ENCODE data around the gene CLIP2.
"Not testable (repeated sequence)": the region's sequence is repeated elsewhere in the genome, so short reads cannot be mapped to it uniquely, and the experiment has no call there.

The CLIP2 gene

DNA sequence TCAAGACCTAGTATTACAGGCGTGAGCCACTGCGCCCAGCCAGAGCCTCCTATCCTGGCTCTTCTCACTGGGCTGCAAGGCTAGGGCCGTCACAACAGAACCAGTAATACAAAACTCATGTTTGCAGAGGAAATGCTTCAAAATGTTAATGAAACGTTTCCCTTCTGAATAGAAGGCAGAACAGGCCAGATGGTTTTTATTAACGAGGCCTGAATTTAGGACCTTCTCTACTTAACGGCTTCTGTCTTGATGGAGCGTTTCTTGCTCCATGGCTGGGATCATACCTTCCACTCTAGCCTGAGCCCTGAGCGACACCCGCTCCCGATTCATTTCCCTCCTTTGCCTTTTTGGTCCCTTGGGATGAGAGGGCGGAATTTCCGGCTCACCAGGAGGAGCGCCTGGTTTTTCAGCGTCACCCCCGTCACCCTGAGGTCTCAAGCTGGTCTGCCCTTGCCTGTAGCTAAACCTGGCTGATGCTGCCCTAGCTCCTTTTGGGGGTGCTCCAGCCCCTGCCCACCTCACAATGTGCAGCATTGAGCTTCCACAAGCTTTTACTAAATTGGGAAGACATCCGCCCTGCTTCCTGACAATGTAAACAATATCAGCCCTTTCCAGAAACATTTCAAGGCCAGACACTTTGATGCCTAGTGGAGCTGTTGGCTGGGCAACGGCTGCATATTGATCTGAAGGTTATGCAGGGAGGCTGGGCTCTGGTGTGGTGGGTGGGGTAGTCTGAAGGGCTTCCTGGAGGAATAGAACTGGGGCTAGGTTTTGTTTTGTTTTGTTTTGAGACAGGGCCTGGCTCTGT, 5.2 kb downstream of the CLIP2 start:
- no peak for DNase-seq (ENCODE audit: low read depth in 2 of 2, low spot score in 1 of 2)

DNA sequence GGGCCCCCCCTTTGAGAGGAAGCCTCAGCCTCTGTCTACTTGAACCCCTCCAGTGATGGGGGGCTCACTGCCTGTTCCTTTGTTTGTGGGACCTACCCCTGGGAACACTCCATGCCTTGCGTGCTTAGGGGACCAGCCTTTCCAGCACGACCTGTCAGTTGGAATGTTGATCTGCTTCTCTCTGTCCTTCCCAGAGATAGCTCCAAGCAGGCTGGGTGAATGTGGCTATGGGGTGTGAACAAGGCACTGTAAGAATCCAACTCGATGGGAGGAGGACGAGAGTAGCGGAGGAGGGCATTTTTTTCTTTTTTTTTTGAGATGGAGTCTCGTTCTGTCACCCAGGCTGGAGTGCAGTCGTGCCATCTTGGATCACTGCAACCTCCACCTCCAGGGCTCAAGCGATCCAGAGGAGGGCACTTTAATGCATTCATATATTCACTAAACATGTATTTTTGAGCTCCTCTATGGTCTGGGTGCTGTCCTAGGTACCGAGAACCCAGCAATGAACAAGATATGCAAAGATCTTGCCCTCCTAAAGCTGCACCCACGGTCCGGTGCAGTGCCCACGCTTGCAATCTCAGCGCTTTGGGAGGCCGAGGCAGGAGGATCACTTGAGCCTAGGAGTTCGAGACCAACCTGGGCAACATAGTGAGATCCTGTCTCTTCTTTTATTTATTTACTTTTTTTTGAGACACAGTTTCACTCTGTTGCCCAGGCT, 8.5 kb downstream of the CLIP2 start:
- DNase-seq (ENCODE audit: low read depth in 2 of 2, low spot score in 1 of 2) = no peak

- DNase-seq (ENCODE audit: low read depth in 2 of 2, low spot score in 1 of 2) = no peak
These were observed 10.2 kb downstream of the CLIP2 start for GRCh38 chr7:74299401-74299800.

GRCh38 chr7:74300926-74301325, 11.7 kb downstream of the CLIP2 start:
- DNase-seq (ENCODE audit: low read depth in 2 of 2, low spot score in 1 of 2) = no peak

DNA sequence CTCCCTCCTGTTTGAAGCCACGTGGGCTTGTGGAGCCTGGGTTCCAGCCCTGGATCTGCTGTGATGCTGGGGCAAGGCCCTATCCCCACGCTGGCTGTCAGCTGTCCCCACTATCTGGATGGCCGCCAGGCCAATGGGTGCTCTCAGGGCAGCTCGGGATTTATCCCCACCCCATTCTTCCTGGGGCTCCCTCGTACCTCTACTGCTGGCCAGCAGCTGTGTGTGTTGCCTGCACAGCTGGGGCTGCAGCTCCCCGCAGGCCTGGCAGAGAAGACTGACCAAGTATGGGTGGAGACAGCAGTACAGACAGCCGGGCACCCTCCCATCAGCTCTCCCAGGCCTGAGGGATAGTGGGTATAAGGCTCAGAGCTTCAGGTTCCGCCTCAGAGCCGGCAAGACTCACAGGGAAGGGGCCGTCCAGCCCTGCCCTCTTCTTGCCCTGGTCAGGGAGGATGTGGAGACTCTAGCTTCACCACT, 13.6 kb downstream of the CLIP2 start:
- no peak for DNase-seq (ENCODE audit: low read depth in 2 of 2, low spot score in 1 of 2)

- DNase-seq (ENCODE audit: low read depth in 2 of 2, low spot score in 1 of 2) = no peak
These were observed 15.3 kb downstream of the CLIP2 start for GRCh38 chr7:74304550-74304949.

DNA sequence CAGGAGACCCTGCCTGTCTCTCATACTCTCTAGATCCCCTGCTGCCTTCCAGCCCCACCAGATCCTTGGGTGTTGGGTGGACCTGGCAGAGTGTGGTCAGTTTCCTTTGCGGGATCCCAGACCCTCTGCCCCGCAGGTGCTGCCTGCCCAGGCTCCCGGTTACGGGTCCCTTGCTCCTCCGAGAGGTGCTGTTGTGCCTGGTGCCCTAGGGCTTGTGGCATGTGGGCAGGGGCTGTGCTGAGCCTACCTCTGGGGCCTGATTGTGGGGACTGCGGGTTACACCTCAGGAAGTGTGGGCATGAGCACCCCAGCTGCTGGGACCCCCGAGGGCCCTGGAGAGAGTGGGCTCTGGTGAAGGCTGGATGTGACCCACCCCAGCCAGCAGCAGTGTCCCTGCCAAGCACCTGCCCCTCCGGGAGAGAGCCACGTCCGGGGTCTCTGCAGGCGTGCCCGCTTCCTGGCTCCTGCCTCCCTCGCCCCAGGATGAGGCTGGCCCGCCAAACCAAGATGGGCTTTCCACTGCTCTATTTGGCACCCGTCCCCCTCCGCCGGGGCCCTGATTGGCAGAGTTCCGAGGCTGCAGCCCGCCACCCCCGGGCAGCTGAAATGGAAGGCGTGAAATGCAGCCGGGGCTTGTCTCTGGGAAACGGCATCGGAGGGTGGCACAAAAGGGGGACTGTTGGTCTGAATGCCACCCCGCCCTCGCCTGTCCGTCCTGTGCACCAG, 17.0 kb downstream of the CLIP2 start:
- no peak for DNase-seq (ENCODE audit: low read depth in 2 of 2, low spot score in 1 of 2)

DNA sequence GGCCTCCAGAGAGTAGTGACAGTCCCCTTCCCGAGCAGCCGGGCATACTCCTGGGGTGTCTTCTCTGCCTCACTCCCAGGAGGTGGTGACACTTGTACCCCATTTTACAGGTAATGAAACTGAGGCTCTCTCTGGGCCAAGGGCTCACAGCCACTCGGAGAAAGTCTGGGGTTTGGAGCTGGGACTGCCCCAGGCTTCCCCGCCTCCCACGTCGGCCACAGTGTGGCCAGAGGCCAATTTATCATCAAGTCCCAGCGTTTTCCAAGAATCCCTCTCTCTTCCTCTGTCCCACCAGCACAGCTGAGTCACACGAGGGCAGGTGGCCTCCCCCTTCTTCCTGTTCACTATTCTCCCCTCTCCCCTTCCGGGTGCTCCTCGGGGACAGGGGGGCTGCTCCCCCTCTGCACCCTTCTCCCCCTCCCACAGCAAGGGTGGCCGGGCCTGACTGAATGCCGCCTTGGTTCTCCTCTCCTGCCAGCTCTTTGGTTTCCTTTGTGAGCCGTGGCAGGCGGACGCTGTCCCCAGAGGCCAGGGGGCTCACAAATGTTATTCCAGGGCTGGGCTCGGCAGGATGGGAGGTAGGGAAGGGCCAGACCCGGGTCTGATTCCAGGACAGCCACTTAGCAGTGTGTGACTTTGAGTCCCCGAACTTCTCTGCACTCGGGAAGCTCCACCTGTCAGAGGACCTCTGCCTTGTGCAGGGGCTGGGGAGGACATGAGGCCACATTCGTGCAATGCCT, 17.7 kb downstream of the CLIP2 start:
- no peak for DNase-seq (ENCODE audit: low read depth in 2 of 2, low spot score in 1 of 2)

GRCh38 chr7:74307738-74308505, 18.7 kb downstream of the CLIP2 start:
- DNase-seq (ENCODE audit: low read depth in 2 of 2, low spot score in 1 of 2) = no peak

GRCh38 chr7:74309181-74309580, 20.0 kb downstream of the CLIP2 start:
- DNase-seq (ENCODE audit: low read depth in 2 of 2, low spot score in 1 of 2) = no peak

DNA sequence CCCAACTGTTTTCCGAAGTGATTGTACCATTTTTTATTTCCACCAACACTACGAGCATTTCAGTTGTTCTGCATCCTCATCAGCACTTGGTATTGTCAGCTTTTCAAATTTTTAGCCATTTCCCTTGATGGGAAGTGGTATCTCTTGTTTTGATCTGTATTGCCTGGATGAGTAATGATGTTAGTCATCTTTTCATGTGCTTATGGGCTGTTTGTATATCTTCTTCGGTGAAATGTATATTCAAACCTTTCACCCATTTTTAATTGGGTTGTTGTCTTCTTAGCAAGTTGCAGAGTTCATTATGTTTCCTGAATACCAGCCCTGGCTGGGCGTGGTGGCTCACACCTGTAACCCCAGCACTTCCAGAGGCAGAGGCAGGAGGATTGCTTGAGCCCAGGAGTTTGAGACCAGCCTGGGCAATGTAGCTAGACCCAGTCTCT, 22.1 kb downstream of the CLIP2 start:
- DNase-seq (ENCODE audit: low read depth in 2 of 2, low spot score in 1 of 2) = no peak

- no peak for DNase-seq (ENCODE audit: low read depth in 2 of 2, low spot score in 1 of 2)
These were observed 23.3 kb downstream of the CLIP2 start for GRCh38 chr7:74312418-74313028.

DNA sequence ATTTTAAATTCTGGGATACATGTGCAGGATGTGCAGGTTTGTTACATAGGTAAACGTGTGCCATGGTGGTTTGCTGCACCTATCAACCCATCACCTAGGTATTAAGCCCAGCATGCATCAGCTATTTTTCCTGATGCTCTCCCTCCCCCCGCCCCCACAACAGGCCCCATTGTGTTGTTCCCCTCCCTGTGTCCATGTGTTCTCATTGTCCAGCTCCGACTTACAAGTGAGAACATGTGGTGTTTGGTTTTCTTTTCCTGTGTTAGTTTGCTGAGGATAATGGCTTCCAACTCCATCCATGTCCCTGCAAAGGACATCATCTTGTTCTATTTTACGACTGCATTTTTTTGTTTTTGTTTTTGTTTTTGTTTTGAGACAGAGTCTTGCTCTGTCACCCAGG, 26.7 kb downstream of the CLIP2 start:
- not testable (repeated sequence) for DNase-seq (ENCODE audit: low read depth in 2 of 2, low spot score in 1 of 2)

DNA sequence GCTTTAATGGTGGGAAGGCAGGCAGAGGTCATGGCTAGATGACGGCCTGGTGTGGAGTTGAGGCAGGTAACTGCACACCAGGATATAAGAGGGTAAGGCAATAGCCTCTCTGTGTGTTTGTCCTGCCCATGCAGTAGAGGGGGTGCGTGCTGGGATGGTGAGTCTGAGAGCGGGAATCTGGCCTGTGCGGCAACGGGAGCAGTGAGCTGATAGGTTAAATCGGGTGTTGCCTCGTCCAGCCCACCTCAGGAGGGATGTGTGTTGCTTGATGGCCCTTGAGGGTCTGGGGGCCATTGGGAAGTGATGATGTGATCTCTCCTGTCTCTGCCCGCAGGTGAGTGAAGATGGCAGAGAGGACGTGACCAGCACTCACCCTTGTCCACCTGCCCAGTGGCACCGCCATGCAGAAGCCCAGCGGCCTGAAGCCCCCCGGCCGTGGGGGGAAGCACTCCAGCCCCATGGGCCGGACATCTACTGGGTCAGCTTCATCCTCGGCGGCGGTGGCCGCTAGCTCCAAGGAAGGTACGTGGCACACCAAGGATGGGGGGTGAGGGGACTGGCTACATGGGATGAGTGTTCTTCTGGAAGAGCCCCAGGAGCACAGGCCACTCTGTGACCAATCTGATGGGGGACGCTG, 28.1 kb downstream of the CLIP2 start:
- no peak for DNase-seq (ENCODE audit: low read depth in 2 of 2, low spot score in 1 of 2)

DNA sequence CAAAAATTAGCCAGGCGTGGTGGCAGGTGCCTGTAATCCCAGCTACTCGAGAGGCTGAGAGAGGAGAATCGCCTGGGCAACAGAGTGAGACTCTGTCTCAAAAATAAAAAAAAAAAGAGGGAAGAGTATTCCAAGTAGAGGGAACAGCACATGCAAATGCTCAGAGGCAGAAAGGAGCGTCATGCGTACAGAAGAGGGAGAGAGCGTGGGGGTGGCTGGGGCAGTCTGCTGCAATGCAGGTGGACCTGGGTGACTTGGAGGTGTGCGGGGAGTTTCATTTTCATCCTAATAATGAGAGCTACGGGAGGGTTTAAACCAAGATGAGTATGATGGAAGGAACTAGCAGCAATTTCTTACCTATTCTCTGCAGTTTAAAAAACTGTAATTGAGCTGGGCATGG, 28.8 kb downstream of the CLIP2 start:
- DNase-seq (ENCODE audit: low read depth in 2 of 2, low spot score in 1 of 2) = no peak

GRCh38 chr7:74320645-74321221, 31.5 kb downstream of the CLIP2 start:
- DNase-seq (ENCODE audit: low read depth in 2 of 2, low spot score in 1 of 2) = no peak

DNA sequence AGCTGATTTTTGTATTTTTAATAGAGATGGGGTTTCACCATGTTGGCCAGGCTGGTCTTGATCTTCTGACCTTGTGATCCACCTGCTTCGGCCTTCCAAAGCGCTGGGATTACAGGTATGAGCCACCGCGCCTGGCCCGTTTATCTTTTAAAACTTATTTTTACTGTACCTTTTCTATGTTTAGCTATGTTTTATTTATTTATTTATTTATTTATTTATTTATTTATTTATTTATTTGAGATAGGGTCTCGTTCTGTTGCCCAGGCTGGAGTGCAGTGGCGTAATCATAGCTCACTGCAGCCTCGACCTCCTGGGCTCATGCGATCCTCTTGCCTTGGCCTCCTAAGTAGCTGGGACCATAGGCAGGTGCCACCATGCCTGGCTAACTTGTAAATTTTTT, 33.7 kb downstream of the CLIP2 start:
- not testable (repeated sequence) for DNase-seq (ENCODE audit: low read depth in 2 of 2, low spot score in 1 of 2)

- DNase-seq (ENCODE audit: low read depth in 2 of 2, low spot score in 1 of 2) = no peak
These were observed 35.5 kb downstream of the CLIP2 start for GRCh38 chr7:74324531-74325209.

- no peak for DNase-seq (ENCODE audit: low read depth in 2 of 2, low spot score in 1 of 2)
These were observed 36.0 kb downstream of the CLIP2 start for GRCh38 chr7:74325210-74325565.

All from stimulated activated CD8-positive, alpha-beta memory T cell treated with anti-CD3 and anti-CD28 coated beads, Interleukin-4, amount 100 ng/mL, for 4 hours (primary cell).